Spleen (tissue), 7 donors: ENCODE data around the gene PPP1R13B.

ENCODE experiments used
- CTCF ChIP-seq, 11 experiments: fragments of 200-600 bp in 7 of 11; fragments of 450-650 bp in 4 of 11; sonication (generic) in 4 of 11; IDR thresholded peaks in 8 of 11; conservative IDR thresholded peaks in 3 of 11; 1 replicate in 7 of 11; 2 replicates in 4 of 11; pipeline versions ENCODE4 v1.4.0 to v1.8.0; 2016 to 2021; ENCODE audit warnings: antibody characterized with exemption in 11 of 11, inconsistent platforms in 4 of 11, mild to moderate bottlenecking in 1 of 11
- POLR2A ChIP-seq, 3 donors: fragments of 450-650 bp; IDR thresholded peaks; one replicate each; pipeline ENCODE4 v1.5.1; 2017; ENCODE audit warnings: antibody characterized with exemption in 3 of 3, mild to moderate bottlenecking in 1 of 3
- donor health status: DM: no; HTN: no; CAD: no; lungs with moderate emphysema.
- donor health status: DM: no; HTN: no; CAD: no.
- donor health status: DM: no; HTN: no; CAD: no.

DNA sequence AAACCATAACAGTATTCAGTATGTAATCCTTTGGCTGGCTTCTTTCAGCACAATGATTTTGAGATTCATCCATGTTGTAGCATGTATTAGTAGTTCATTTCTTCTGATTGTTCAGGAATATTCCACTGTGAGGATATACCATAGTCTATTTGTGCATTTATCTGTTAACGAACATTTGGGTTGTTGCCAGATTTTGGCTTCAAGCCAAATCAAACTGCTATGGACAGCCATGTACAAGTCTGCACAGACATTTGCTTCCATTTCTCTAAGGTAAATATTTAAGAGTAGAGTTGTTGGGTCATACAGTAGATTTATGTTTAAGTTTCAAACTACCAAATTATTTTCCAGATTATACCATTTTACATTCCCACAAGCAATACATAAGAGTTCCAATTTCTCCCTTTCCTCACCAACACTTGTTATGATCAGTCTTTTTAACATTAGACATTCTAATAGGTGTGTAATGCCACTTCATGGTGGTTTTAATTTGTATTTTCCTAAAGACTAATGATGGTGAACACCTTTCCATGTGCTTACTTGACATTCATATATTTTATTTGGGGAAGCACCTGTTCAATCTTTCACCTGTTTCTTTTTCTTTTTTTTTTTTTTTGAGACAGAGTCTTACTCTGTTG is 75.2 kb downstream of the PPP1R13B start:
- TF ChIP-seq CTCF (IDR thresholded peaks at IDR 0.05 in 8 of 11, conservative IDR thresholded peaks at IDR 0.05 in 3 of 11) (no peak), POLR2A (IDR thresholded peaks at IDR 0.05) (no peak)
